WTC11 (cell line): ENCODE data around the gene E2F4. TPM values are rescaled to one million over a fixed set of nuclear protein-coding genes. Genes with fewer than 3 reads are reported as not detected.

Experiments used
- ATAC-seq: fragments of 200-7000 bp; cut with Tn5 transposase; 2 replicates; pipeline ENCODE4 v1.10.0; 2021; ENCODE audit warnings: mild to moderate bottlenecking, moderate library complexity
- CTCF ChIA-PET: fragments of 300-600 bp; sonication (Branson Sonifier 250); formaldehyde crosslinking; loops from one replicate; lab custom pipeline; 2021; ENCODE audit warnings: antibody characterized with exemption; lab: Charles Lee
- POLR2A ChIA-PET: fragments of 350-600 bp; sonication (Branson Sonifier 250); formaldehyde crosslinking; loops from one replicate; lab custom pipeline; 2021; ENCODE audit warnings: antibody characterized with exemption; lab: Charles Lee
- DNase-seq: peaks from one replicate; pipeline ENCODE4 v3.0.0; 2021; ENCODE audit warnings: low spot score
- H3K27ac Mint-ChIP-seq: 2 replicates; pipeline ENCODE4 v1.8.0; 2021; ENCODE audit warnings: mixed read lengths
- H3K27me3 Mint-ChIP-seq: 2 replicates; pipeline ENCODE4 v1.8.0; 2021; ENCODE audit warnings: low read depth, mild to moderate bottlenecking, moderate library complexity, mixed read lengths
- H3K36me3 Mint-ChIP-seq: 2 replicates; pipeline ENCODE4 v1.8.0; 2021; ENCODE audit warnings: mixed read lengths
- H3K4me1 Mint-ChIP-seq: 2 replicates; pipeline ENCODE4 v1.8.0; 2022; ENCODE audit warnings: mixed read lengths
- H3K4me3 Mint-ChIP-seq: 2 replicates; pipeline ENCODE4 v1.8.0; 2021; ENCODE audit warnings: mild to moderate bottlenecking, moderate library complexity, mixed read lengths
- H3K9me3 Mint-ChIP-seq: 2 replicates; pipeline ENCODE4 v1.8.0; 2021; ENCODE audit warnings: mixed read lengths
- CDX4 ChIP-seq: fragments of 250-450 bp; sonication (Bioruptor Pico); IDR thresholded peaks from 2 replicates; pipeline ENCODE4 v1.9.0; 2021; ENCODE audit warnings: moderate library complexity, mild to moderate bottlenecking, inconsistent platforms, borderline replicate concordance
- CREB1 ChIP-seq: sonication (generic); formaldehyde crosslinking; IDR thresholded peaks from 2 replicates; pipeline ENCODE4 v1.8.0; 2023; ENCODE audit warnings: mild to moderate bottlenecking, missing genetic modification reagents
- ELF4 ChIP-seq: sonication (generic); formaldehyde crosslinking; IDR thresholded peaks from 2 replicates; pipeline ENCODE4 v1.8.1; 2022; ENCODE audit warnings: low read depth, mild to moderate bottlenecking, moderate library complexity, missing genetic modification reagents
- EMX1 ChIP-seq: fragments of 250-450 bp; sonication (Bioruptor Pico); IDR thresholded peaks from 2 replicates; pipeline ENCODE4 v1.8.0; 2021; ENCODE audit warnings: mild to moderate bottlenecking
- ERG ChIP-seq: fragments of 250-450 bp; sonication (Bioruptor Pico); IDR thresholded peaks from 2 replicates; pipeline ENCODE4 v1.8.0; 2021; ENCODE audit warnings: mild to moderate bottlenecking
- FOXJ3 ChIP-seq: sonication (generic); formaldehyde crosslinking; IDR thresholded peaks from 2 replicates; pipeline ENCODE4 v1.9.0; 2021; ENCODE audit warnings: missing genetic modification reagents, mild to moderate bottlenecking, borderline replicate concordance
- FOXP1 ChIP-seq: sonication (generic); formaldehyde crosslinking; IDR thresholded peaks from 2 replicates; pipeline ENCODE4 v1.8.0; 2022; ENCODE audit warnings: missing genetic modification reagents, mild to moderate bottlenecking, moderate library complexity, borderline replicate concordance
- GABPB1 ChIP-seq: sonication (generic); formaldehyde crosslinking; IDR thresholded peaks from 2 replicates; pipeline ENCODE4 v1.8.1; 2023; ENCODE audit warnings: mild to moderate bottlenecking, missing genetic modification reagents
- KAT7 ChIP-seq: sonication (generic); formaldehyde crosslinking; IDR thresholded peaks from 2 replicates; pipeline ENCODE4 v1.8.1; 2023; ENCODE audit warnings: missing genetic modification reagents, mild to moderate bottlenecking, borderline replicate concordance
- PREB ChIP-seq: sonication (generic); formaldehyde crosslinking; IDR thresholded peaks from 2 replicates; pipeline ENCODE4 v1.8.1; 2022; ENCODE audit warnings: mild to moderate bottlenecking, missing genetic modification reagents, moderate library complexity, borderline replicate concordance
- PRRX2 ChIP-seq: fragments of 250-450 bp; sonication (Bioruptor Pico); IDR thresholded peaks from 2 replicates; pipeline ENCODE4 v1.8.0; 2021; ENCODE audit warnings: mild to moderate bottlenecking
- SP1 ChIP-seq: sonication (generic); formaldehyde crosslinking; conservative IDR thresholded peaks from 2 replicates; pipeline ENCODE4 v1.8.1; 2022; ENCODE audit warnings: missing genetic modification reagents
- ZNF671 ChIP-seq: fragments of 250-450 bp; sonication (Bioruptor Pico); IDR thresholded peaks from 2 replicates; pipeline ENCODE4 v1.8.0; 2021; ENCODE audit warnings: mild to moderate bottlenecking
- total RNA-seq: library from RNA; stranded (reverse); gene quantifications from 3 replicates; pipeline ENCODE4 v1.2.3, GENCODE V29; 2021
- TF ChIP-seq, protein P1 (sequence below): sonication (generic); formaldehyde crosslinking; IDR thresholded peaks from 2 replicates; pipeline ENCODE4 v1.8.1; 2023; ENCODE audit warnings: mild to moderate bottlenecking, missing genetic modification reagents
- TF ChIP-seq, protein P2 (sequence below): sonication (generic); formaldehyde crosslinking; conservative IDR thresholded peaks from 2 replicates; pipeline ENCODE4 v1.8.1; 2022; ENCODE audit warnings: mild to moderate bottlenecking, missing genetic modification reagents
- TF ChIP-seq, protein P3 (sequence below): sonication (generic); formaldehyde crosslinking; IDR thresholded peaks from 2 replicates; pipeline ENCODE4 v1.8.0; 2022; ENCODE audit warnings: mild to moderate bottlenecking, missing genetic modification reagents
- TF ChIP-seq, protein P4 (sequence below): sonication (generic); formaldehyde crosslinking; IDR thresholded peaks from 2 replicates; pipeline ENCODE4 v1.8.0; 2022; ENCODE audit warnings: mild to moderate bottlenecking, missing genetic modification reagents
- TF ChIP-seq, protein P5 (sequence below): sonication (generic); formaldehyde crosslinking; IDR thresholded peaks from 2 replicates; pipeline ENCODE4 v1.8.0; 2022; ENCODE audit warnings: mild to moderate bottlenecking, missing genetic modification reagents
- TF ChIP-seq, protein P6 (sequence below): sonication (generic); formaldehyde crosslinking; IDR thresholded peaks from 2 replicates; pipeline ENCODE4 v1.8.0; 2022; ENCODE audit warnings: missing genetic modification reagents
- TF ChIP-seq, protein P7 (sequence below): sonication (generic); formaldehyde crosslinking; IDR thresholded peaks from 2 replicates; pipeline ENCODE4 v1.8.1; 2022; ENCODE audit warnings: low read depth, missing genetic modification reagents, borderline replicate concordance

E2F4 gene
- total RNA-seq, 1 experiment from 2014 or later: 85.0 TPM

DNA sequence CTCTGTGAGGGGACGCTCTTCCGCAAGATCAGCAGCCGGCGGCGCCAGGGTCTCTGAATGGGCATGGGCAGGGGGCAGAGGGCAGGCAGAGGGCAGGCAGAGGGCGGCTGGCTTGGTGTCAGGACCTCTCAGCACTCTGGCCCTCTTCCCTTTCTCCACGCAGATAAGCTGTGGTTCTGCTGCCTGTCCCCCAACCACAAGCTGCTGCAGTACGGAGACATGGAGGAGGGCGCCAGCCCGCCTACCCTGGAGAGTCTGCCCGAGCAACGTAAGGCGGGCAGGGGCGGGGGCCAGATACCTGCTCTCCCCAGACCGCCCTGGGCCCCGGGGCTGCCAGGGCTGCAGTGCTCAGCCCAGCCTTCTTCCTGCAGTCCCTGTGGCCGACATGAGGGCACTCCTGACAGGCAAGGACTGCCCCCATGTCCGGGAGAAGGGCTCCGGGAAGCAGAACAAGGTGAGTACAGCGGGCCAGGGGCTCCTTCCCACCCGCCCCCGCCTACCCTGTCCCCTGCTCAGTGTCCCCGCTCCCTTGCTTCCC, 11.1 kb downstream of the E2F4 start:
- ChIA-PET CTCF (interaction anchor here (0.8 to 1.8 kb wide), 5 partner anchors 18 to 185 kb away, joined by 3 to 7 read pairs (median 4); no protein-coding TSS in a partner anchor), POLR2A (no interaction called here)
- Mint-ChIP-seq H3K27me3 (no peaks in the 10 kb centered on the region), H3K4me3 (no peak overlapping the region), H3K27ac (no peak overlapping the region), H3K4me1 (peaks cover 9% of the 10 kb centered on the region), H3K9me3 (no peaks in the 10 kb centered on the region), H3K36me3 (peaks cover 2% of the 10 kb centered on the region; the same call in 1 of the 2 replicates)
- no peak for ATAC-seq
- TF ChIP-seq KAT7 (CRISPR knock-in tag) (no peak), FOXP1 (CRISPR knock-in tag) (no peak), CREB1 (CRISPR knock-in tag) (no peak), EMX1 (no peak)
- TF ChIP-seq, protein P1, sequence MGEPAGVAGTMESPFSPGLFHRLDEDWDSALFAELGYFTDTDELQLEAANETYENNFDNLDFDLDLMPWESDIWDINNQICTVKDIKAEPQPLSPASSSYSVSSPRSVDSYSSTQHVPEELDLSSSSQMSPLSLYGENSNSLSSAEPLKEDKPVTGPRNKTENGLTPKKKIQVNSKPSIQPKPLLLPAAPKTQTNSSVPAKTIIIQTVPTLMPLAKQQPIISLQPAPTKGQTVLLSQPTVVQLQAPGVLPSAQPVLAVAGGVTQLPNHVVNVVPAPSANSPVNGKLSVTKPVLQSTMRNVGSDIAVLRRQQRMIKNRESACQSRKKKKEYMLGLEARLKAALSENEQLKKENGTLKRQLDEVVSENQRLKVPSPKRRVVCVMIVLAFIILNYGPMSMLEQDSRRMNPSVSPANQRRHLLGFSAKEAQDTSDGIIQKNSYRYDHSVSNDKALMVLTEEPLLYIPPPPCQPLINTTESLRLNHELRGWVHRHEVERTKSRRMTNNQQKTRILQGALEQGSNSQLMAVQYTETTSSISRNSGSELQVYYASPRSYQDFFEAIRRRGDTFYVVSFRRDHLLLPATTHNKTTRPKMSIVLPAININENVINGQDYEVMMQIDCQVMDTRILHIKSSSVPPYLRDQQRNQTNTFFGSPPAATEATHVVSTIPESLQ (CRISPR knock-in tag): no peak
- TF ChIP-seq, protein P2, sequence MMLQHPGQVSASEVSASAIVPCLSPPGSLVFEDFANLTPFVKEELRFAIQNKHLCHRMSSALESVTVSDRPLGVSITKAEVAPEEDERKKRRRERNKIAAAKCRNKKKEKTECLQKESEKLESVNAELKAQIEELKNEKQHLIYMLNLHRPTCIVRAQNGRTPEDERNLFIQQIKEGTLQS: no peak
- TF ChIP-seq, protein P3, sequence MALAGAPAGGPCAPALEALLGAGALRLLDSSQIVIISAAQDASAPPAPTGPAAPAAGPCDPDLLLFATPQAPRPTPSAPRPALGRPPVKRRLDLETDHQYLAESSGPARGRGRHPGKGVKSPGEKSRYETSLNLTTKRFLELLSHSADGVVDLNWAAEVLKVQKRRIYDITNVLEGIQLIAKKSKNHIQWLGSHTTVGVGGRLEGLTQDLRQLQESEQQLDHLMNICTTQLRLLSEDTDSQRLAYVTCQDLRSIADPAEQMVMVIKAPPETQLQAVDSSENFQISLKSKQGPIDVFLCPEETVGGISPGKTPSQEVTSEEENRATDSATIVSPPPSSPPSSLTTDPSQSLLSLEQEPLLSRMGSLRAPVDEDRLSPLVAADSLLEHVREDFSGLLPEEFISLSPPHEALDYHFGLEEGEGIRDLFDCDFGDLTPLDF (CRISPR knock-in tag): no peak
- no peak for DNase-seq

DNA sequence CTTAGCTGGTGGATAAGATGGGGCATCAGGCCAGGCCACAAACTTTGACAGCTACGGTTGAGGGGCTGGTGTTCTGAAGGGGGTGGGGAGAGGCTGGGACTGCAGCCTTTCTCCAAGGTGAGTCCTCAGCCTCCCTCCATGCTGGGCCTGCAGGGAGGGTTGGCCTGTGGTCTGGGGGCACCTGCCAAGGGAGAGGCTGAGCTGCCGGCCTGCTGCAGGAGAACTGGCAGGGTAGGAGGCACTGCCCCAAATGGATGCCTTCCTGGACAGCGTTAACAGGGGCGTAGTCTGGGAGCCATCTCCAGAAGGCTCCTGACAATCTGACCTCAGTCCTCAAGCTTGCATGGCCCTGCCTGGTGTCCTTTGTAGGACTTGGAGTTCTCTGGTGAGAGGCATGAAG, 12.1 kb downstream of the E2F4 start:
- DNase-seq (no peak), ATAC-seq (no peak)
- POLR2A ChIA-PET: no interaction called here
- H3K4me1 Mint-ChIP-seq: peaks cover 3% of the 10 kb centered on the region
- H3K9me3 Mint-ChIP-seq: no peaks in the 10 kb centered on the region
- CTCF ChIA-PET: interaction anchor here (0.7 to 1.0 kb wide), 2 partner anchors 19 to 42 kb away, joined by 3 read pairs; no protein-coding TSS in a partner anchor
- H3K27ac Mint-ChIP-seq: no peak overlapping the region
- no peaks in the 10 kb centered on the region for H3K27me3 Mint-ChIP-seq
- peaks cover 2% of the 10 kb centered on the region; the same call in 1 of the 2 replicates for H3K36me3 Mint-ChIP-seq
- no peak overlapping the region for H3K4me3 Mint-ChIP-seq
- TF ChIP-seq ELF4 (no peak), PREB (CRISPR knock-in tag) (no peak), GABPB1 (CRISPR knock-in tag) (no peak), SP1 (no peak), FOXJ3 (no peak), ERG (CRISPR knock-in tag) (no peak), PRRX2 (CRISPR knock-in tag) (no peak), CDX4 (no peak), ZNF671 (CRISPR knock-in tag) (no peak)
- TF ChIP-seq, protein P4, sequence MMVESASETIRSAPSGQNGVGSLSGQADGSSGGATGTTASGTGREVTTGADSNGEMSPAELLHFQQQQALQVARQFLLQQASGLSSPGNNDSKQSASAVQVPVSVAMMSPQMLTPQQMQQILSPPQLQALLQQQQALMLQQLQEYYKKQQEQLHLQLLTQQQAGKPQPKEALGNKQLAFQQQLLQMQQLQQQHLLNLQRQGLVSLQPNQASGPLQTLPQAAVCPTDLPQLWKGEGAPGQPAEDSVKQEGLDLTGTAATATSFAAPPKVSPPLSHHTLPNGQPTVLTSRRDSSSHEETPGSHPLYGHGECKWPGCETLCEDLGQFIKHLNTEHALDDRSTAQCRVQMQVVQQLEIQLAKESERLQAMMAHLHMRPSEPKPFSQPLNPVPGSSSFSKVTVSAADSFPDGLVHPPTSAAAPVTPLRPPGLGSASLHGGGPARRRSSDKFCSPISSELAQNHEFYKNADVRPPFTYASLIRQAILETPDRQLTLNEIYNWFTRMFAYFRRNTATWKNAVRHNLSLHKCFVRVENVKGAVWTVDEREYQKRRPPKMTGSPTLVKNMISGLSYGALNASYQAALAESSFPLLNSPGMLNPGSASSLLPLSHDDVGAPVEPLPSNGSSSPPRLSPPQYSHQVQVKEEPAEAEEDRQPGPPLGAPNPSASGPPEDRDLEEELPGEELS (CRISPR knock-in tag): no peak
- TF ChIP-seq, protein P5, sequence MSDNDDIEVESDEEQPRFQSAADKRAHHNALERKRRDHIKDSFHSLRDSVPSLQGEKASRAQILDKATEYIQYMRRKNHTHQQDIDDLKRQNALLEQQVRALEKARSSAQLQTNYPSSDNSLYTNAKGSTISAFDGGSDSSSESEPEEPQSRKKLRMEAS: no peak
- TF ChIP-seq, protein P6, sequence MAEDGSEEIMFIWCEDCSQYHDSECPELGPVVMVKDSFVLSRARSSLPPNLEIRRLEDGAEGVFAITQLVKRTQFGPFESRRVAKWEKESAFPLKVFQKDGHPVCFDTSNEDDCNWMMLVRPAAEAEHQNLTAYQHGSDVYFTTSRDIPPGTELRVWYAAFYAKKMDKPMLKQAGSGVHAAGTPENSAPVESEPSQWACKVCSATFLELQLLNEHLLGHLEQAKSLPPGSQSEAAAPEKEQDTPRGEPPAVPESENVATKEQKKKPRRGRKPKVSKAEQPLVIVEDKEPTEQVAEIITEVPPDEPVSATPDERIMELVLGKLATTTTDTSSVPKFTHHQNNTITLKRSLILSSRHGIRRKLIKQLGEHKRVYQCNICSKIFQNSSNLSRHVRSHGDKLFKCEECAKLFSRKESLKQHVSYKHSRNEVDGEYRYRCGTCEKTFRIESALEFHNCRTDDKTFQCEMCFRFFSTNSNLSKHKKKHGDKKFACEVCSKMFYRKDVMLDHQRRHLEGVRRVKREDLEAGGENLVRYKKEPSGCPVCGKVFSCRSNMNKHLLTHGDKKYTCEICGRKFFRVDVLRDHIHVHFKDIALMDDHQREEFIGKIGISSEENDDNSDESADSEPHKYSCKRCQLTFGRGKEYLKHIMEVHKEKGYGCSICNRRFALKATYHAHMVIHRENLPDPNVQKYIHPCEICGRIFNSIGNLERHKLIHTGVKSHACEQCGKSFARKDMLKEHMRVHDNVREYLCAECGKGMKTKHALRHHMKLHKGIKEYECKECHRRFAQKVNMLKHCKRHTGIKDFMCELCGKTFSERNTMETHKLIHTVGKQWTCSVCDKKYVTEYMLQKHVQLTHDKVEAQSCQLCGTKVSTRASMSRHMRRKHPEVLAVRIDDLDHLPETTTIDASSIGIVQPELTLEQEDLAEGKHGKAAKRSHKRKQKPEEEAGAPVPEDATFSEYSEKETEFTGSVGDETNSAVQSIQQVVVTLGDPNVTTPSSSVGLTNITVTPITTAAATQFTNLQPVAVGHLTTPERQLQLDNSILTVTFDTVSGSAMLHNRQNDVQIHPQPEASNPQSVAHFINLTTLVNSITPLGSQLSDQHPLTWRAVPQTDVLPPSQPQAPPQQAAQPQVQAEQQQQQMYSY: no peak
- TF ChIP-seq, protein P7, sequence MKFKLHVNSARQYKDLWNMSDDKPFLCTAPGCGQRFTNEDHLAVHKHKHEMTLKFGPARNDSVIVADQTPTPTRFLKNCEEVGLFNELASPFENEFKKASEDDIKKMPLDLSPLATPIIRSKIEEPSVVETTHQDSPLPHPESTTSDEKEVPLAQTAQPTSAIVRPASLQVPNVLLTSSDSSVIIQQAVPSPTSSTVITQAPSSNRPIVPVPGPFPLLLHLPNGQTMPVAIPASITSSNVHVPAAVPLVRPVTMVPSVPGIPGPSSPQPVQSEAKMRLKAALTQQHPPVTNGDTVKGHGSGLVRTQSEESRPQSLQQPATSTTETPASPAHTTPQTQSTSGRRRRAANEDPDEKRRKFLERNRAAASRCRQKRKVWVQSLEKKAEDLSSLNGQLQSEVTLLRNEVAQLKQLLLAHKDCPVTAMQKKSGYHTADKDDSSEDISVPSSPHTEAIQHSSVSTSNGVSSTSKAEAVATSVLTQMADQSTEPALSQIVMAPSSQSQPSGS (CRISPR knock-in tag): no peak
